HCT116 (cell line): ENCODE results near the gene FIZ1.

Experiments
- ATF3 ChIP-seq: IDR thresholded peaks from 2 replicates; pipeline ENCODE4 v1.6.1; 2012
- CBX3 ChIP-seq: IDR thresholded peaks from 2 replicates; pipeline ENCODE4 v1.6.1; 2012; ENCODE audit warnings: low read depth
- CTCF ChIP-seq, 3 experiments: fragments of 200-600 bp in 1 of 3; sonication (generic) in 1 of 3; IDR thresholded peaks in 2 of 3; conservative IDR thresholded peaks in 1 of 3; 2 replicates each; pipeline ENCODE4 v1.5.1; 2012 to 2017; ENCODE audit warnings: low read depth in 2 of 3, low read length in 2 of 3, antibody characterized with exemption in 1 of 3, borderline replicate concordance in 1 of 3, control low read depth in 1 of 3, mild to moderate bottlenecking in 1 of 3, mixed read lengths in 1 of 3, mixed run types in 1 of 3, moderate library complexity in 1 of 3; ENCODE audit not compliant: insufficient read depth in 1 of 3
- POLR2A ChIP-seq: IDR thresholded peaks from 2 replicates; pipeline ENCODE4 v1.7.0; 2011; ENCODE audit warnings: borderline replicate concordance; ENCODE audit not compliant: insufficient read depth, insufficient read length; ENCODE audit errors: extremely low read depth
- POLR2AphosphoS5 ChIP-seq: IDR thresholded peaks from 2 replicates; pipeline ENCODE4 v1.6.1; 2011; ENCODE audit warnings: mild to moderate bottlenecking, low read depth, low read length, moderate library complexity
- REST ChIP-seq: IDR thresholded peaks from 2 replicates; pipeline ENCODE4 v1.6.1; 2012; ENCODE audit warnings: low read depth
- SRF ChIP-seq: IDR thresholded peaks from 2 replicates; pipeline ENCODE4 v1.6.1; 2012; ENCODE audit warnings: low read depth
- TCF7L2 ChIP-seq: IDR thresholded peaks from 2 replicates; pipeline ENCODE4 v1.7.0; 2011; ENCODE audit warnings: borderline replicate concordance, inconsistent platforms; ENCODE audit not compliant: insufficient read depth, insufficient read length; ENCODE audit errors: extremely low read depth
- YY1 ChIP-seq: IDR thresholded peaks from 2 replicates; pipeline ENCODE4 v1.6.1; 2011; ENCODE audit warnings: low read length, low read depth, moderate library complexity, mild to moderate bottlenecking; ENCODE audit not compliant: insufficient replicate concordance; ENCODE audit errors: extremely low read depth
- ZNF274 ChIP-seq: fragments of 200-500 bp; sonication (Bioruptor generic); IDR thresholded peaks from 2 replicates; pipeline ENCODE4 v1.6.1; 2014; ENCODE audit warnings: mild to moderate bottlenecking, low read depth, low read length, inconsistent platforms

GRCh38 chr19:55590617-55591016 is 8.7 kb downstream of the FIZ1 start:
- TF ChIP-seq POLR2AphosphoS5 (no peak), CTCF (IDR thresholded peaks at IDR 0.05 in 2 of 3, conservative IDR thresholded peaks at IDR 0.05 in 1 of 3; ENCODE audit: borderline replicate concordance in 1 of 3, insufficient read depth in 1 of 3, low read depth in 2 of 3, low read length in 2 of 3) (no peak), ATF3 (no peak), REST (no peak), POLR2A (no peak), YY1 (no peak), CBX3 (no peak), TCF7L2 (no peak), SRF (no peak), ZNF274 (no peak)
